Prostate gland (tissue), 2 donors: ENCODE results near the gene KIAA1671.

Source experiments
- POLR2A ChIP-seq: fragments of 450-650 bp; IDR thresholded peaks from one replicate; pipeline ENCODE4 v1.6.1; 2016; ENCODE audit warnings: antibody characterized with exemption, mild to moderate bottlenecking
- POLR2AphosphoS5 ChIP-seq: sonication (generic); formaldehyde crosslinking; IDR thresholded peaks from one replicate; pipeline ENCODE4 v1.6.1; 2017; ENCODE audit warnings: antibody characterized with exemption
- TF ChIP-seq, protein P1 (sequence below), 4 experiments: fragments of 200-600 bp in 2 of 4; fragments of 450-650 bp in 2 of 4; sonication (generic) in 2 of 4; IDR thresholded peaks; 1 replicate in 3 of 4; 2 replicates in 1 of 4; pipeline ENCODE4 v1.5.1; 2016 to 2019; ENCODE audit warnings: antibody characterized with exemption in 4 of 4, mild to moderate bottlenecking in 2 of 4, moderate library complexity in 2 of 4

DNA sequence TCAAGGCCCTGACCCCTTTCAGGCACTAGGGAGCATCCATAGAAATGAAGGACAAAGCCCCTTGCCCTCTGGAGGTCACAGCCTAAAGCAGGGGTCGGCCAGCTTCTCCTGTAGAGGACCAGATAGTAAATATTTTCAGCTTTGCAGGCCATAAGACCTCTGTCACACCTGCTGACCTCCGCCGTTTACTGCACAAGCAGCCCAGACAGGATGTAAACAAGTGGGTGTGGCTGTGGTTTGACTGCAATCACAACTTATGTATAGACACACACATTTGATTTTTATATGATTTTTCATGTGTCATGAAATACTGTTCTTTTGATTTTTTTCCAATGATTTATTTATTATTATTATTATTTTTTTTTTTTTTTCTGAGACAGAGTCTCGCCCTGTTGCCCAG is 34.3 kb downstream of the KIAA1671 start:
- TF ChIP-seq POLR2AphosphoS5 (no peak), POLR2A (no peak)
- TF ChIP-seq, protein P1, sequence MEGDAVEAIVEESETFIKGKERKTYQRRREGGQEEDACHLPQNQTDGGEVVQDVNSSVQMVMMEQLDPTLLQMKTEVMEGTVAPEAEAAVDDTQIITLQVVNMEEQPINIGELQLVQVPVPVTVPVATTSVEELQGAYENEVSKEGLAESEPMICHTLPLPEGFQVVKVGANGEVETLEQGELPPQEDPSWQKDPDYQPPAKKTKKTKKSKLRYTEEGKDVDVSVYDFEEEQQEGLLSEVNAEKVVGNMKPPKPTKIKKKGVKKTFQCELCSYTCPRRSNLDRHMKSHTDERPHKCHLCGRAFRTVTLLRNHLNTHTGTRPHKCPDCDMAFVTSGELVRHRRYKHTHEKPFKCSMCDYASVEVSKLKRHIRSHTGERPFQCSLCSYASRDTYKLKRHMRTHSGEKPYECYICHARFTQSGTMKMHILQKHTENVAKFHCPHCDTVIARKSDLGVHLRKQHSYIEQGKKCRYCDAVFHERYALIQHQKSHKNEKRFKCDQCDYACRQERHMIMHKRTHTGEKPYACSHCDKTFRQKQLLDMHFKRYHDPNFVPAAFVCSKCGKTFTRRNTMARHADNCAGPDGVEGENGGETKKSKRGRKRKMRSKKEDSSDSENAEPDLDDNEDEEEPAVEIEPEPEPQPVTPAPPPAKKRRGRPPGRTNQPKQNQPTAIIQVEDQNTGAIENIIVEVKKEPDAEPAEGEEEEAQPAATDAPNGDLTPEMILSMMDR (IDR thresholded peaks at IDR 0.05): no peak
